ENCODE data around the gene RAB7A. TPM values are rescaled to one million over a fixed set of nuclear protein-coding genes. Genes with fewer than 3 reads are reported as not detected.

Gene RAB7A
- total RNA-seq, 4 donors from 2014 or later, result 45.0 to 121 (median 101) TPM

DNA sequence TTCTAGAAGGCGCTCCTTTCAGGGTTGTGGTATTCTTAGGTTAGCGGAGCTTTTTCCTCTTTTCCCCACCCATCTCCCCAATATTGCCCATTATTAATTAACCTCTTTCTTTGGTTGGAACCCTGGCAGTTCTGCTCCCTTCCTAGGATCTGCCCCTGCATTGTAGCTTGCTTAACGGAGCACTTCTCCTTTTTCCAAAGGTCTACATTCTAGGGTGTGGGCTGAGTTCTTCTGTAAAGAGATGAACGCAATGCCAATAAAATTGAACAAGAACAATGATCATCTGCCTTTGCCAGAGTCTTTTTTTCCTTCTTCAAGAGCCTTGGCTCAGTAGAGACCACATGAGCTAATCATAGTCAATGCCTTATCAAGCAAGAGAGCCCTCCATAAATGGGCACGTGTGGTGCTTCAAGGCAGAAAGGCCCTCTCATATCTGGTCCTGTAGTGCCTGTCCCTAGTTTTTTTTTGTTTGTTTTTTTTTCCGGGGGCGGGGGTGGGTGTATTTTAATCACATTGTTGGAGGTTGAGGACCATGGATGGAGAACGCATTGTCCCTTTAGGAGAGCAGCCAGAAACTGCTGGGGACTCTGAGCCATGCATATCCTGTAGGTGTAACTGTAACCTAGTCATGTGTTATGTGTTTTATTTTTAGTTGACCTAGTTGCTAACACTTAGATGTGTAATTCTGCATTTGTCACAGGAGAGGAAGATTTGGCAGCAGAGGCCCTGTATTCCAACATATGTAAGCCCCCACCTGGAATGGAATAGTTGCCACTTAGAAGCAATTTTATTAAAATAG, 88.7 kb downstream of the RAB7A start:
- Histone ChIP-seq H3K36me3 (peaks cover 0 to 29% (median 14%) of the 10 kb centered on the region in 4 donors), H3K27ac (no peak overlapping the region), H3K27me3 (no peaks in the 10 kb centered on the region), H3K4me1 (no peaks in the 10 kb centered on the region), H3K4me3 (no peak overlapping the region), H3K9me3 (no peaks in the 10 kb centered on the region)
- in situ Hi-C loops (cut with MboI; ENCODE audit: low pct_ligation_motif_present in 1 of 4, low pct_unique_long_range_greater_than_20kb in 1 of 4, low sequenced_read_pairs in 3 of 4) (no loop called here), intact Hi-C loops (cut with DNase I; ENCODE audit: low total_unique reads) (no loop called here)
- WGBS, 2 donors (ENCODE audit: low coverage in 1 of 2), result 81 to 86% methylated on average over 6 to 8 of the region's 8 CpGs
- DNase-seq, result no peak
- TF ChIP-seq EP300 (IDR thresholded peaks at IDR 0.05; ENCODE audit: low read depth) (no peak), POLR2AphosphoS5 (IDR thresholded peaks at IDR 0.05) (no peak), POLR2A (IDR thresholded peaks at IDR 0.05) (no peak)
- TF ChIP-seq, protein P1, sequence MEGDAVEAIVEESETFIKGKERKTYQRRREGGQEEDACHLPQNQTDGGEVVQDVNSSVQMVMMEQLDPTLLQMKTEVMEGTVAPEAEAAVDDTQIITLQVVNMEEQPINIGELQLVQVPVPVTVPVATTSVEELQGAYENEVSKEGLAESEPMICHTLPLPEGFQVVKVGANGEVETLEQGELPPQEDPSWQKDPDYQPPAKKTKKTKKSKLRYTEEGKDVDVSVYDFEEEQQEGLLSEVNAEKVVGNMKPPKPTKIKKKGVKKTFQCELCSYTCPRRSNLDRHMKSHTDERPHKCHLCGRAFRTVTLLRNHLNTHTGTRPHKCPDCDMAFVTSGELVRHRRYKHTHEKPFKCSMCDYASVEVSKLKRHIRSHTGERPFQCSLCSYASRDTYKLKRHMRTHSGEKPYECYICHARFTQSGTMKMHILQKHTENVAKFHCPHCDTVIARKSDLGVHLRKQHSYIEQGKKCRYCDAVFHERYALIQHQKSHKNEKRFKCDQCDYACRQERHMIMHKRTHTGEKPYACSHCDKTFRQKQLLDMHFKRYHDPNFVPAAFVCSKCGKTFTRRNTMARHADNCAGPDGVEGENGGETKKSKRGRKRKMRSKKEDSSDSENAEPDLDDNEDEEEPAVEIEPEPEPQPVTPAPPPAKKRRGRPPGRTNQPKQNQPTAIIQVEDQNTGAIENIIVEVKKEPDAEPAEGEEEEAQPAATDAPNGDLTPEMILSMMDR (IDR thresholded peaks at IDR 0.05), result no peak

DNA sequence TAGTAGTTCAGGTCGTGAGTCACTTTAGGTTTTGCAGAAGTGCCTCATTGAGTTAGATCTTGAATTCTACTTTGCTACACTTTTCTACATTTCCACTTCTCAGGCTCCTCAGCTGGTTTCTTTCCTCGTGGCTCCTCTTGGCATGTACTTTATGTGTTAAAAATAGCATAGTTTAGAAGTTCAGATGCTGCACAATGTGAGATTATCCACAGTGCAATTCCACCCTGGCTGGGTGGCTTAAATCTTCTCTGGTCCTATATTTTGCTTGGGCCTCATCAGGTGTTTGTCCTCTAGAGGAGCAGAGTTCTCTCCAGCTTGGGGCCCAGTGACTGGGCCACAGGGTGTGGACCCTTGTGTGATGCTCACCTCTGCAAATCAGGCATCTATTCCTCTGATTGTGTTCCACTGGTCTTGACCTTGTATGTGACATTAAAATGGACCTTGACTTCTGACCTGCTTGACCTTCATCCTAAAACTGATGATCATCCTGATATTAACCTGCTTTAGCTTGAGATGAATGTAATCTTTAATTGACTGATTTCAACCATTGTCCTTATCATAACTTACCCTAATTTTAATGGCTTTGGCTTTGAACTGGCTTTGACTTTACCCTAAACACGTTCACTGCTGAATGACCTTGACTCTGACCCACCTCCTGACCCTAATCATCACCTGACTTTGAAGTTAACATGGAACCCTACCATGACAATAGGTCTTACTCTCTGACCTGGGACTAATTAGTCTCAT, 89.5 kb downstream of the RAB7A start:
- Histone ChIP-seq H3K27me3 (no peaks in the 10 kb centered on the region), H3K36me3 (peaks cover 0 to 28% (median 13%) of the 10 kb centered on the region in 4 donors), H3K27ac (no peak overlapping the region), H3K9me3 (no peaks in the 10 kb centered on the region), H3K4me1 (no peaks in the 10 kb centered on the region), H3K4me3 (no peak overlapping the region)
- WGBS, 2 donors (ENCODE audit: low coverage in 1 of 2), result 74 to 100% methylated on average over 1 to 3 of the region's 3 CpGs
- in situ Hi-C loops (cut with MboI; ENCODE audit: low pct_ligation_motif_present in 1 of 4, low pct_unique_long_range_greater_than_20kb in 1 of 4, low sequenced_read_pairs in 3 of 4), result no loop called here
- TF ChIP-seq EP300 (IDR thresholded peaks at IDR 0.05; ENCODE audit: low read depth) (no peak), POLR2AphosphoS5 (IDR thresholded peaks at IDR 0.05) (no peak), POLR2A (IDR thresholded peaks at IDR 0.05) (no peak)
- TF ChIP-seq, protein P1 (IDR thresholded peaks at IDR 0.05), result no peak
- DNase-seq, result no peak
- intact Hi-C loops (cut with DNase I; ENCODE audit: low total_unique reads), result no loop called here

- H3K4me1 ChIP-seq, result no peaks in the 10 kb centered on the region
- intact Hi-C loops (cut with DNase I; ENCODE audit: low total_unique reads) (no loop called here), in situ Hi-C loops (cut with MboI; ENCODE audit: low pct_ligation_motif_present in 1 of 4, low pct_unique_long_range_greater_than_20kb in 1 of 4, low sequenced_read_pairs in 3 of 4) (no loop called here)
- WGBS, 2 donors (ENCODE audit: low coverage in 1 of 2), result 93 to 95% methylated on average over 5 of the region's 5 CpGs
- H3K27me3 ChIP-seq, result no peaks in the 10 kb centered on the region
- no peak for DNase-seq
- no peak overlapping the region for H3K4me3 ChIP-seq
- TF ChIP-seq POLR2AphosphoS5 (IDR thresholded peaks at IDR 0.05) (no peak), EP300 (IDR thresholded peaks at IDR 0.05; ENCODE audit: low read depth) (no peak), POLR2A (IDR thresholded peaks at IDR 0.05) (no peak)
- TF ChIP-seq, protein P1 (IDR thresholded peaks at IDR 0.05), result no peak
- H3K27ac ChIP-seq, result no peak overlapping the region
- H3K36me3 ChIP-seq, result peaks cover 0 to 14% (median 6%) of the 10 kb centered on the region in 4 donors
- H3K9me3 ChIP-seq, result no peaks in the 10 kb centered on the region
Measured at GRCh38 chr3:128818186-128818787, 92.3 kb downstream of the RAB7A start.

- in situ Hi-C loops (cut with MboI; ENCODE audit: low pct_ligation_motif_present in 1 of 4, low pct_unique_long_range_greater_than_20kb in 1 of 4, low sequenced_read_pairs in 3 of 4) (no loop called here), intact Hi-C loops (cut with DNase I; ENCODE audit: low total_unique reads) (no loop called here)
- no peak overlapping the region for H3K27ac ChIP-seq
- no peaks in the 10 kb centered on the region for H3K9me3 ChIP-seq
- H3K27me3 ChIP-seq, result no peaks in the 10 kb centered on the region
- WGBS, 2 donors (ENCODE audit: low coverage in 1 of 2), result 89 to 94% methylated on average over 2 to 7 of the region's 7 CpGs
- DNase-seq, result no peak
- peaks cover 0 to 9% (median 0%) of the 10 kb centered on the region in 4 donors for H3K36me3 ChIP-seq
- H3K4me1 ChIP-seq, result no peaks in the 10 kb centered on the region
- TF ChIP-seq POLR2AphosphoS5 (IDR thresholded peaks at IDR 0.05) (no peak), POLR2A (IDR thresholded peaks at IDR 0.05) (no peak), EP300 (IDR thresholded peaks at IDR 0.05; ENCODE audit: low read depth) (no peak)
- TF ChIP-seq, protein P1 (IDR thresholded peaks at IDR 0.05), result no peak
- H3K4me3 ChIP-seq, result no peak overlapping the region
Measured at GRCh38 chr3:128820252-128820839, 94.4 kb downstream of the RAB7A start.
